ENCODE results near the gene MACF1.

MACF1 gene

DNA sequence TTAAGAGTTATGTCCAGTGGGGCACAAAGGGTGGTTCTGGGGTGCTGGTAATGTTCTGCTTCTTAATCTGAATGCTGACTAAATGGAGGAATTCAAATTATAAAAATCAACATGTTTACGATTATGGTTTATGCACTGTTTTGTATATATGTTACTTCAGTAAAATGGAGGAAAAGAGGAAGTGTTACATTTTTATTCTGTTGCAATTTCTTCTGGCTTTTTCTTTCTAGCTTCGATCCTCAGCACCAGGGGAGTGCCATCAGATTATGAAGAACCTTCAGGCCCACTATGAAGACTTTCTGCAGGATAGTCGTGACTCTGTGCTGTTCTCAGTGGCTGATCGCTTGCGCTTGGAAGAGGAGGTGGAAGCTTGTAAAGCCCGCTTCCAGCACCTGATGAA lies 105.5 kb downstream of the MACF1 start:
- no peak for DNase-seq

- DNase-seq: no peak
Measured at GRCh38 chr1:39310691-39311090, 106.2 kb downstream of the MACF1 start.

- no peak for DNase-seq
Measured at GRCh38 chr1:39317111-39317510, 112.6 kb downstream of the MACF1 start.

GRCh38 chr1:39317910-39318633 lies 113.6 kb downstream of the MACF1 start:
- no peak for DNase-seq

GRCh38 chr1:39321979-39322378 lies 117.5 kb downstream of the MACF1 start:
- no peak for DNase-seq

- DNase-seq: no peak
Measured at GRCh38 chr1:39322431-39322830, 117.9 kb downstream of the MACF1 start.

DNA sequence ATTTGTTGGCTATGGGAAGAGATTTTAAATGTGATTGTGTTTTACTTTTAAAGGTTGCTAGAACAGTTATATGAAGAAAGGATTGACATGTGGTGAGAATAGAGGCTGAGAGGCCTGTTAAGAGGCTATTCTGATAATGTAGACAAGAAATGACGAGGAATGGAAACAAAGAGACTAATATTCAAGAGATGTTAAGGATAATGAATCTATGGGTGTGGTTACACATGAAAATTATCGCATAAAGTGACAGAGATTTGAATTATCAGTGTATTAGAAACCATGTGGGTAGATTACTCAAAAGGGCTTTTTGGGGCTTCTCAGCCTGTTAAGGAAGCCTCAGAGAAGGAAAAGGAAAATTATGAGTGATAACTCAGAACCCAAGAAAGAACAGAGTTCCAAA lies 120.4 kb downstream of the MACF1 start:
- DNase-seq: no peak

DNA sequence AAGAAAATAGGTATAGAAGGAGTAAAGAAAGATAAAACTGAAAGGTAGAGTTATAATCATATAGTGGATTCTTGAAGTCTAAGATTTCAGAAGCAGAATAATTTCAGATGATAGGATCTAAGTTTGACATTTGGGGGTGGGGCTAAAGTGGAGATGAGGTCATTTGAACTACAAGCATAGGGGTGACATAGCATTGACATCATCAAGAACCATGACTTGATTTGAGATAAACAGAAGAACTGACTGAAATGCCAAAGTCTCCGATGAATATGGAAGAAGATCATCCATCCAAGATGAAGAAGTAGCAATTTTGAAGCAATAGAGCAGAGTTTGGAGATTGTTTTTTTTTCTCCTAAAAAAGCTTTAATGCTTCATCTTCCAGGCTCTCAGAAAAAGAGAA lies 122.3 kb downstream of the MACF1 start:
- DNase-seq: no peak

DNA sequence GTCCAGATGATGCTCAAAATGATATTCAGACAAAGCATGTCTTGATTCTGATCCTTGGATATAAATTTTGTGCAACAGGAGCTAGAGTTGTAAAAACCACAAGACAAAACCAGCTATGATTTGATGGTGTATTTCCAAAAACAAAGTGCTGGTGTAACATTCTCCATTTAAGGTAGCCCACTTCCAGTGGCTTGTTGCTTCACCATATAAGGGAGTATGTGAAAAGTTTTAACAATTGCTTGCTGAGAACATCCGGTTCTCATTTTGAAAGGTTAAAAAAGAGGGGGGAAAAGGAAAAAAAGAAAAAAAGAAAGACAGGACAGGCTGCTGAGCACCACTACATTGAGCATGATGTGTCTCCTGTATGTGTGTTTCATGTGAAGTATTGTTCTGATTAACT lies 123.6 kb downstream of the MACF1 start:
- DNase-seq: no peak

GRCh38 chr1:39328586-39329121 lies 124.2 kb downstream of the MACF1 start:
- DNase-seq: no peak

DNA sequence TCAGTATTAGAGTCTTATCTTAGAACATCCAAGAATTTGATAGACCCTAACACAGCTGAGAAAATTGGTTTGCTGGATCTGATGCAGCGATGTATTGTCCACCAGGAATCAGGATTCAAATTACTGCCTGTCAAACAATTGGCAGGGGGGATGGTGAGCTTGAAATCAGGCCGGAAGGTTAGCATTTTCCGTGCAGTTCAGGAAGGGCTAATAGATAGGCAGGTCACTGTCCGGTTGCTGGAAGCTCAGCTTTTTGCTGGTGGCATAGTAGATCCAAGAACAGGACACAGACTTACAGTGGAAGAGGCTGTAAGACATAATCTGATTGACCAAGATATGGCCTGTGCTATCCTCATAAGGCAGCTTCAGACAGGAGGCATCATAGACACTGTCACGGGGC lies 127.2 kb downstream of the MACF1 start:
- no peak for DNase-seq

DNA sequence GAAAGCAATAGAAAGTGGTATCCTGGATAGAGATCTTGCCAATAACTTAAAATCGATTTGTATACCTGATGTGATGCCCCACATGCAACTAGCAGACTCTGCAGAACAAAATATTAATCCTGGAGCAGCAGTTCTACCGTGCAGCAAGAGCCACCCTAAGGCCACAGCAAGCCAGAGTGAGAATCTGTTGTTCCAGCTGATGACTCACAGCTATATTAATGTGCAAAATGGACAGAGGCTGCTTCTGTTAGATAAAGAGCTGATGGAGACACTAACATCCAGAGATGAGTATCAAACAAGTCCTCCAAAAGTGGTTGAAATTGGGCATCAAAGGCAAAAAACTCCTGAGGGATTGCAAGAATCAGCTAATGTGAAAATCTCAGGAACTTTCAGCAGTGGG lies 127.8 kb downstream of the MACF1 start:
- DNase-seq: no peak

DNA sequence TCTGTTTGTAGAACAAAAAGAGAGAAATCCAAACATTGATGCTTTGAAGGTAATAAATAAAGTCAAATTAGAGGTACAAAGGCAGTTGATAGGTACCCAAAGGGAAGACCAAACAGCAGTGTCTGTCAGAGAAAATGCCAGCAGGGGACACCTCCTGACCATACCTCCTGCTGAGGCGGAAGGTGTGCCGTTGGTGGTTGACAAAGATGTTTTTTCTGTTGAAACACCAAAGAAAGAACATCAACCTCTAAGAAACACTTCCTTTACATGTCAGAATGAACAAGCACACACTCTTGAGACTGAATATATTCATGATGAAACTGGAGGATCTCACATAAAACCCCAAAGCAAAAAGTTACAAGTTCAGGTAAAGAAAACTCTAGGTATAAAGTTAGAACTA lies 128.3 kb downstream of the MACF1 start:
- DNase-seq: no peak

GRCh38 chr1:39333296-39333695 lies 128.8 kb downstream of the MACF1 start:
- no peak for DNase-seq

DNA sequence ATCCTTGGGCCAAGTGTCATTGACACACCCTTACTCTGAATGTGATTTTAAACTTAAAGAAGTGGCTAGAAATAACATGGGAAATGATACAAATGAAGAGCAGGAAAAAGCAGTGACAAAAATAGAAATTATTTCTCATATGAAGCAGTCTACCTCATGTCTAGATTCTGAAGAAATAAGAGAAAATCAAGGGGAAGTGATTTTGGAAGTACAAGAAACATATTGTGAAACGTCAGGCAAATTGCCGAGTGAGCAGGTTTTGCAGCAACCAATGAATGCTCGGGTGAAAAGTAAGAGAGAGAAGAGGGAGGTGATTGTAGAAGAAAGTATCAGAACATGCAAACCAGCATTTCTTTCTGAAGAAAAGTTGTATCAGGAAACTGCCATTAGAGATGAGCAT lies 130.7 kb downstream of the MACF1 start:
- DNase-seq: no peak

- DNase-seq: no peak
Measured at GRCh38 chr1:39337067-39337466, 132.6 kb downstream of the MACF1 start.

- no peak for DNase-seq
Measured at GRCh38 chr1:39342776-39343175, 138.3 kb downstream of the MACF1 start.

DNA sequence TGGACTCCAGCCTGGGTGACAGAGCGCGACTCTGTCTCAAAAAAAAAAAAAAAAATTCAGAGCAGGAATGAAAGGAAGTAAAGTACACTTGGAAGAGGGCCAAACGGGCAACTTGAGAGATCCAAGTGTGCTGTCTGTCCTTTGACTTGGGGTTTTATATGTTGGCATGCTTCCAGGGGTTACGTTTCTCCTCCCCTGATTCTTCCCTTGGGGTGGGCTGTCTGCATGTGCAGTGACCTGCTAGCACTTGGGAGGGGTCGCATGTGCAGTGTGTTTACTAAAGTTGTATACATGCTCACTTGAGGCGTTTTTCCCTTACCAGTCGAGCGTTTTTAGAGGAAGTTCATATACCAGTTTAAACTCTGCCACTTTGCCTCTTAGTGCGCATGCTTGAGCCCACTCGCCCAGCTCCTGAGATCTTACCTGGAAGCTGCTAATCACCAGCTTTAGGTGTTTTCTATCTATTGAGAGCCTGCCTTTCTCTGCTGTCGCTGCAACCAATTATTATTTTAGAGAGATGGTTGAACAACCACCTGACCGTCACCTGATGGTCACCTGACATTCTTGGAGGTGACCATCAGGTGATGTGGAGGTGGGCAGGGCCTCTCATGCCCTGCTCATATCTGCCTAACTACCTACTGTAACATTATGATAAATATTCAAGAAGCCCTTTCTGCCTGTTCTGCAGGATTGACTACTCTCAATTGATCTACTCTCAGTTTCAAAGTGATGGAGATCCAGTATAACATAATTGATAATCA lies 140.1 kb downstream of the MACF1 start:
- no peak for DNase-seq

GRCh38 chr1:39346872-39347271 lies 142.4 kb downstream of the MACF1 start:
- no peak for DNase-seq

- DNase-seq: no peak
Measured at GRCh38 chr1:39348278-39348677, 143.8 kb downstream of the MACF1 start.

DNA sequence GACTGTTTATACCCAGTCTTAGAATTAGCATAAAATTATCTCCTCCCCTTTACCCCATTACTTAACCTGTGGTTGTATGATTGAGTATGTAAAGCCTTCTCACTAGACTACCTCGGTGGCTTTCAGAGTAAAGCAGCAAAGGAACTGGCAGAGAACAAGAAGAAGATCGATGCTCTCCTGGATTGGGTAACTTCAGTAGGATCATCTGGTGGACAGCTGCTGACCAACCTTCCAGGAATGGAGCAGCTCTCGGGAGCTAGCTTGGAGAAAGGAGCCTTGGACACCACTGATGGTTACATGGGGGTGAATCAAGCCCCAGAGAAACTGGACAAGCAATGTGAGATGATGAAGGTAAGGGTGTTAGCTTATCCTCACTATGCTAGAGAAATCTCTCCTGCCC lies 148.4 kb downstream of the MACF1 start:
- no peak for DNase-seq

GRCh38 chr1:39354572-39354971 lies 150.1 kb downstream of the MACF1 start:
- peak in 1 of 2 donors; percentile 13 for DNase-seq

- no peak for DNase-seq
Measured at GRCh38 chr1:39358491-39358890, 154.0 kb downstream of the MACF1 start.

DNA sequence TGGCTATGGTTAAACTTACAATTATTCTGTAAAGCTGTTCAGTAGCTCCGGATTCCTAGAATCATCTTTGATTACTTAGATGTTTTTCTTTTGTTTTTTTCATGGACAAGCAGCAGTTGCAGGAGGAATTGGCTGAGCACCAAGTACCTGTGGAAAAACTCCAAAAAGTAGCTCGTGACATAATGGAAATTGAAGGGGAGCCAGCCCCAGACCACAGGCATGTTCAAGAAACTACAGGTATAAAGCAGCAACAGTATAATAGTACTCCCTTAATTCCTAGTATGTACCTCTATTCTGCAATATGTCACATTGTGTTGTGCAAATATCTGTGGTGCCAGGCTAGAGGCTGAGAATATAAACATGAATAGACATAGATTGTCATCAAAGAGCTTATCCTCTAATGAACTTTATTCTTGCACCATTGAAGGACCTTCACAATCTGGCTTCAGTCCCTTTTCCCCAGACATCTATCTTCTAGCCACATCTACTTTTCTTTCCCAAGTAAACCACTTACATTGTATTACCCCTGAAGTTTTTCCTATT lies 154.6 kb downstream of the MACF1 start:
- no peak for DNase-seq

Data from bone marrow (tissue), 2 donors.